MM.1S (cell line): ENCODE results near the gene CYP4F2.
"Not testable (repeated sequence)": the region's sequence is repeated elsewhere in the genome, so short reads cannot be mapped to it uniquely, and the experiment has no call there.

Experiments
- CTCF ChIP-seq: fragments of 300-600 bp; sonication (generic); IDR thresholded peaks from 2 replicates; pipeline ENCODE4 v1.5.1; 2016; ENCODE audit warnings: antibody characterized with exemption, low read length, mixed read lengths
- EZH2 ChIP-seq: fragments of 300-600 bp; sonication (generic); optimal IDR thresholded peaks from 2 replicates; pipeline ENCODE3; 2017; ENCODE audit warnings: low read depth, mild to moderate bottlenecking, antibody characterized with exemption, low read length, mixed read lengths

DNA sequence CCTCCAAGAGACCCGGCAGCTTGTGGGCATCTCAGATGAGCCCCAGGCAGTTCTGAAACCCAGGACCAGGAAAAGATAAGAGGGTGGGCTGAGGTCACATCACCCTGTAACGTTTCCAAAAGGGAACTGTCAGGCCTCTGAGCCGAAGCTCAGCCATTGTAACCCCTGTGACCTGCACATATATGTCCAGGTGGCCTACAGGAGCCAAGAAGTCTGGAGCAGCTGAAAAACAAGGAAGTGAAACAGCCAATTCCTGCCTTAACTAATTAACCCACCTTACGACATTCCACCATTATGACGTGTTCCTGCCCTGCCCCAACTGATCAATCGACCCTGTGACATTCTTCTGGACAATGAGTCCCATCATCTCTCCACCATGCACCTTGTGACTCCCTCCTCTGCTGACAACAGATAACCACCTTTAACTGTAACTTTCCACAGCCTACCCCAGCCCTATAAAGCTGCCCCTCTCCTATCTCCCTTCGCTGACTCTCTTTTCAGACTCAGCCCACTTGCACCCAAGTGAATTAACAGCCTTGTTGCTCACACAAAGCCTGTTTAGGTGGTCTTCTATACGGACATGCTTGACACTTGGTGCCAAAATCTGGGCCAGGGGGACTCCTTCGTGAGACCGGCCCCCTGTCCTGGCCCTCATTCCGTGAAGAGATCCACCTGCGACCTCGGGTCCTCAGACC is 69.1 kb downstream of the CYP4F2 start:
- not testable (repeated sequence) for TF ChIP-seq CTCF, EZH2
